ENCODE data around the gene LPCAT1.

DNA sequence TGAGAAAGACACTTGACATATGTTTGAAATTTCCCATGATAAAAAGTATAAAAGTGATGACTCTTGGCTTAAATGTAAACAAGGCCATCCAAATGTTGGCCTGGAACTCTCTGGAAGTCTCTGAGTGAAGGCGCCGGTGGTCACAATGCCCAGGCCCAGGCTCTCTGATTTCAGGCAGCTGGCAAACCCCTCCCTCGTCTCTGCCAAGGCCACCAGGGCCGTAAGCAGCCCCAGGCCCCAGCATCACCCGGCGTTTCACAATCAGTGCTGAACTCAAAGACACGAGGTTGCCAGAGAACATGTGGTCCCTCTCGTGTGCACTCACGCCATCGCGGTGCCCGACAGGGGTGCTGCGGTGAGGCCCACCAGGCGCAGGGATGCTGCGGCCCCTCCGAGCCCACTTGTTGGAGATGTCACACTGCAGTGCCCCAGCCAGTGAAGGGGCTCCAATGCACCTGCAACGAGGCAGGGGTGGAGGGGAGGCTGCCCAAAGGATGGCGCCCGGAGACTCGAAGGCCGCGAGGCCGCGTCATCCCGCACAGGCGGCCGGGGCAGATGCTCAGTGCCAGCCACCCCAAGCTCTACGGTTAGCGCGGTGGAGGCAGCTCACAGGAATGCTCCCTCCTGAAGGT, 15.0 kb downstream of the LPCAT1 start:
- TF ChIP-seq RARB (CRISPR knock-in tag; IDR thresholded peaks at IDR 0.05) (no peak), PATZ1 (CRISPR knock-in tag; IDR thresholded peaks at IDR 0.05; ENCODE audit: borderline replicate concordance) (no peak), ZFP30 (CRISPR knock-in tag; IDR thresholded peaks at IDR 0.05) (no peak), ZNF70 (CRISPR knock-in tag; IDR thresholded peaks at IDR 0.05) (no peak), ESRRG (CRISPR knock-in tag; IDR thresholded peaks at IDR 0.05) (no peak), TCF4 (CRISPR knock-in tag; IDR thresholded peaks at IDR 0.05; ENCODE audit: borderline replicate concordance) (no peak)
- TF ChIP-seq, protein P1, sequence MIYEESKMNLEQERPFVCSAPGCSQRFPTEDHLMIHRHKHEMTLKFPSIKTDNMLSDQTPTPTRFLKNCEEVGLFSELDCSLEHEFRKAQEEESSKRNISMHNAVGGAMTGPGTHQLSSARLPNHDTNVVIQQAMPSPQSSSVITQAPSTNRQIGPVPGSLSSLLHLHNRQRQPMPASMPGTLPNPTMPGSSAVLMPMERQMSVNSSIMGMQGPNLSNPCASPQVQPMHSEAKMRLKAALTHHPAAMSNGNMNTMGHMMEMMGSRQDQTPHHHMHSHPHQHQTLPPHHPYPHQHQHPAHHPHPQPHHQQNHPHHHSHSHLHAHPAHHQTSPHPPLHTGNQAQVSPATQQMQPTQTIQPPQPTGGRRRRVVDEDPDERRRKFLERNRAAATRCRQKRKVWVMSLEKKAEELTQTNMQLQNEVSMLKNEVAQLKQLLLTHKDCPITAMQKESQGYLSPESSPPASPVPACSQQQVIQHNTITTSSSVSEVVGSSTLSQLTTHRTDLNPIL (CRISPR knock-in tag; IDR thresholded peaks at IDR 0.05; ENCODE audit: low read depth): no peak
